Stimulated activated naive CD8-positive, alpha-beta T cell treated with anti-CD3 and anti-CD28 coated beads, Interleukin-15, Interleukin-2, amounts not matched to agents 100 ng/mL and 50 ng/mL, for 24 hours (primary cell): Measurements from ENCODE around the gene TENT5C.

ENCODE experiments used
- H3K27ac Mint-ChIP-seq: one replicate; pipeline ENCODE4 v1.8.0; 2021; ENCODE audit warnings: mild to moderate bottlenecking, mixed read lengths
- H3K27me3 Mint-ChIP-seq: one replicate; pipeline ENCODE4 v1.8.0; 2021; ENCODE audit warnings: mixed read lengths
- H3K36me3 Mint-ChIP-seq: one replicate; pipeline ENCODE4 v1.8.0; 2021; ENCODE audit warnings: low read depth, mixed read lengths
- H3K4me1 Mint-ChIP-seq: one replicate; pipeline ENCODE4 v1.8.0; 2021; ENCODE audit warnings: low read depth, mixed read lengths
- H3K4me3 Mint-ChIP-seq: one replicate; pipeline ENCODE4 v1.8.0; 2021; ENCODE audit warnings: mild to moderate bottlenecking, mixed read lengths
- H3K9me3 Mint-ChIP-seq: one replicate; pipeline ENCODE4 v1.8.0; 2021; ENCODE audit warnings: mixed read lengths

TENT5C gene

DNA sequence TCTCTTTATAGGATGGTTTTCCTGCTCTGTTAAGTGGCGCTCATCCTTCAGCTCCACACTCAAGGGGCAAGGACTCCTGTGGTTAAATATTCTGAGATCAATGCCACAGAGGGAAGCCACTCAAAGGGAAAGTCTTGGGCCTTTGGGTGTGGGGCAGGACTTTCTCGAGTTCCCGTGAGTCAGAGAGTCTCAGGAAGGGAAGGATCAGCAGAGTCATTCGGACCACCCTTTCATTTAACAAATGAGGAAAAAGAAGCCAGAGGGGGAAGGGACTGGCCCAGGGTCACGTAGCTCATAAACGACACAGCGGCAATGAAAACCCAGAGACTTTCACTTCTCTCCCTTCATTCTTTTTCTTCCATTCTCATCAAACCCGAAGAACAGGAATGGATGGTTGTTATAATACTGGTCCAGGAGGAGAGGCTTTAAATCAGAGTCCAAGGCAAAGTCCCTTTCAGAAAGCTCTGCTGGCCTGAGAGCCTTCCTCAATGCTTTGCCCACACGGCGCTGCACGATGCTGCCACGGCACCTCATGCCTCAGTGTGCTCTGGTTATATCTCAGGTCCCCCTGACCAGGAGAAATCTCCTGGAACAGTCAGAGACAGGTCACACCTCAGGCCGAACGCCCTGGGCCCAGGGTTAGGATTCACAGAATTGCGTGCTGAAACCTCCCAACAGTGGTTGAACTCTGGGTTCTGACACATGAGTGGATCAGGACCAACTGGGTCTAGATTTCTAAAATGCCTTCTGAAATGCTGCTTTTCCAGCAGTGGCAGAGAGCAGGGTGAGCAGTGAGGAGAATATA lies 65.3 kb downstream of the TENT5C start:
- no peak overlapping the region for H3K27ac Mint-ChIP-seq
- H3K4me1 Mint-ChIP-seq = peaks cover 37% of the 10 kb centered on the region
- H3K27me3 Mint-ChIP-seq = peaks cover 16% of the 10 kb centered on the region
- no peaks in the 10 kb centered on the region for H3K9me3 Mint-ChIP-seq
- no peaks in the 10 kb centered on the region for H3K36me3 Mint-ChIP-seq
- H3K4me3 Mint-ChIP-seq = no peak overlapping the region

DNA sequence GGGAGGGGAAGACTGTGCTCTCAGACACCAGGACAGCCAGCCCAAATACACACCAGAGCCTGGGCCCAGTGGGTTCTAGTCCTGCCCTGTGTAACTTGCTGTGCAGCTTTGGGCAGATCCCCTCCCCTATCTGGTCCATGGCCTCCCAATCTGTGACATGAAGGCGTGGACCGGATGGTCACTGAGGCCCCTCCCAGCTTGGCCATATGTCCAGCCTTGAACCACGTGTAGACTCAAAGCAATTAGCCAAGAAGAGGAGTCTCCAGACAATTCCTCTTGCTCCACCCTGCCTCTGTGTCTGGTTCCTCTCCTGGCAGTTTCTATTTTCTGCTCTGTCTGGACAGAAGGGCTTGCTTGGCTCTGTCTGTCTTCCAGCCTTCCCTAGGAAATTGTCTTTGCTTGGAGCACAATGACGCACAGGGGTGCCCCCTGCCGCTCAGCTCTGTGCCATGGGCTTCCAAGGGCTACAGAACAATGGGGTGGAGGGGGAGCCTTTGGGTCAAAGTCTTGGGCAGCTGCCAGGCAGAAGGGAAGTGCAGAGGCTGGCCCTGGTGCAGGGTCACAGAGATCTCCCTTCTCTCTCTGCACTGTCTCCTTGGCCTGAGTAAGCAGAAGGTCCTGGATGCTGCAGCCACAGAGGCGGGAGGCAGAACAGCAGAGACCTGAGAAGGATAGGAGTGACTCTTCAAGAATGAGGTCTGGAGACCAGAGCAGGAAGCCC lies 66.1 kb downstream of the TENT5C start:
- peaks cover 14% of the 10 kb centered on the region for H3K27me3 Mint-ChIP-seq
- no peak overlapping the region for H3K27ac Mint-ChIP-seq
- peaks cover 33% of the 10 kb centered on the region for H3K4me1 Mint-ChIP-seq
- H3K4me3 Mint-ChIP-seq = no peak overlapping the region
- H3K9me3 Mint-ChIP-seq = no peaks in the 10 kb centered on the region
- H3K36me3 Mint-ChIP-seq = no peaks in the 10 kb centered on the region

DNA sequence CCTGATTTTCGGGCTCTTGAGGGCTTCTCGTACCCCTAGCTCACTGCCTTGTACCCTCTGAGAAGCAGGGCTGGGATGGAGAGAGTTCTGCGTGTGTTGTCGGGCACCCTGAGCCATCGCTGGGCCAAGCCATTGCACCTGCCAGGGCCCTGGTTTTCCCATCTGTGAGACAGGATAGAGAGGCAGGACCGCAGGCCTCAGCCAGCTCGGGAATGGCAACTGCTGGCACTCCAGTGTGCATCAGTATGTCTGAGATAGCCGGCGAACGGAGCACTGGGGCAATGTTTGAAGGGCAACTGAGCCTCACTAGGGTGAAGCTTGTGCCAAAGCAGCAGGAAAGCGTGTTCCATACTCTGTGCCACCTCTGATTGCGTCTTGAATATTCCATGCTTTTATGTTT lies 66.9 kb downstream of the TENT5C start:
- Mint-ChIP-seq H3K4me3 (no peak overlapping the region), H3K4me1 (peaks cover 28% of the 10 kb centered on the region), H3K36me3 (no peaks in the 10 kb centered on the region), H3K9me3 (no peaks in the 10 kb centered on the region), H3K27me3 (peaks cover 12% of the 10 kb centered on the region), H3K27ac (no peak overlapping the region)

DNA sequence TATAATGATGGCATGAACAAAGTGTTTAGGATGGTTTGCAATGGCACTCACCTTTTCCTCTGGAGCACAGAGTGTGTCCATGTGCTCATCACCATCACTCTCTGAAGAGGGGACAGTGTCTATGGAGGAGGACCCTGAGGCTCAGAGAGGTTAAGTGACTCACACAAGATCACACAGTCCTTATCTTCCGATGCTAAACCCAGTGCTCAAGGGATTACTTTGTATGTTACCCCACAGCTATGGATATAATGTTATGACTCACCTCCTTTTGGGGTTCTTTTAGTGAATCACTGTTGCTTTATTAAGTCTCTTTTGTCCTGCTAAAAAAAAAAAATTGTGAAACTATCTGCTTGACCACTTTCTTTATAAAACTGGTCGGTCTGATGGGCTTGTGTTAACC lies 67.6 kb downstream of the TENT5C start:
- H3K9me3 Mint-ChIP-seq = no peaks in the 10 kb centered on the region
- no peaks in the 10 kb centered on the region for H3K36me3 Mint-ChIP-seq
- peaks cover 12% of the 10 kb centered on the region for H3K27me3 Mint-ChIP-seq
- H3K4me1 Mint-ChIP-seq = peaks cover 25% of the 10 kb centered on the region
- no peak overlapping the region for H3K4me3 Mint-ChIP-seq
- no peak overlapping the region for H3K27ac Mint-ChIP-seq

DNA sequence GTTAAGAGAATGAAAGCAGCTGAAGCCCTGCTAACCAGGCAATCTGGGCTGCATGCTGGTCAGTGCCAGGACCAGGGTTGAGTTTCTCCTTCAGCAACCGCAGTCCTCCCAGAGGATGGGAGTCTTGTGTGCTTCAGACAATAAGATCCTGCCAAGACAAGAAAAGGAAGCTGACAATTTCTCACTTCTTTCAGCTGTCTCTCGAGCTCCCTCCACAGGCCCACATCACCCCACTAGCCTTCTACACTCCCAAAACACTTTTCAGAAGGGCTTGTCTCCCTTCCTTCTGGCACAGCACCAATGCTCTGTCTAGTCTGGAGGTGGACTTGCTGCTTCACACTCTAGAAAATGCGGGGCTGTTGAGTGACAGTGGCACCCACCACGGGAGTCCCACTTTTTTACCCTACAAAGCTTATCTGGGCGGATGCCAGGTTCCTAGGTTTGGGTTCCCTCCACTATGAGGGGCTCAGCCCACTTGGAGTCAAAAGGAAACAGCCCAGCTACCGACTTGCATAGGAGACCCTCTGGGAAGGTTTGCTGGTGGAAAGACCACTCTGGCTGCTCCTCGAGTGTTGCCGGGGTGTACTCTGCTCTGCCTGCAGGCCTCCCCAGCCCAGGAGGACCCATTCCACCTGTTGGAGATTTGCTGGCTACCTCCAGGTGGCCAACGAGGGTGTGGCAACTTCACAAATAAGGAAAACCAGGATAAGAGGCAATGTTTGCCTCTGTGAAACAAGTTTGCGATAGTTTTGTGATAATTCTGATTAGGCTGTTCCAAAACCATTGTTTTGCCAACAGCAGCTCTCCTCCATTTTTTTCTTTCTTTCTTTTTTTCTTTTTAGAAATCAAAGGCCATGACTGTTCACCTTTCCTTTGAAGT lies 68.9 kb downstream of the TENT5C start:
- Mint-ChIP-seq H3K27ac (no peak overlapping the region), H3K4me3 (no peak overlapping the region)

DNA sequence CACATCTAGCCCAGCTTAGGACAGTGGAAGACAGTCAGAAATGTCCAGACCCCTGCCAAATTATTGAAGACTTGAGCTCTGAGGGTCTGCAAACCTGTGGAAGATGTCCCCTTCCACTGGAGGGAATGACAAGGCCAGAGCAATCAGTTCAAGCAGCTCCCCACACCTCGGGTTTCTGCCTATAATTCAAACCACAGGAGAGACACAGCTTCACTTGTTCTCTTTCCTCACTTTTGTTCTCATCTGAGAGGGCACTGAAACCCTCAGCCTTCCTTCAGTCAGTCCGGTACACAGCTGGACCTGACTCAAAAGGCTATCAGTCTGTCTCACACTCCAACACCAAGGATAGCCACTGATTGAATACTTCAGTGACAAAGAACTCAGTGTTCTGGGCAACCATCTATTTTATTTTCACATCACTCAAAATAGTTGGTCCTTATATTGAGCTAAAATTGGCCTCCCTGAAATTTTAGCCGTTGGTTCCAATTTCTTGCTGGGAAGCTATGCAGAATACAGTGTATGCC lies 70.1 kb downstream of the TENT5C start:
- Mint-ChIP-seq H3K36me3 (no peaks in the 10 kb centered on the region), H3K9me3 (no peaks in the 10 kb centered on the region), H3K4me3 (no peak overlapping the region), H3K27ac (no peak overlapping the region), H3K4me1 (peaks cover 19% of the 10 kb centered on the region), H3K27me3 (peaks cover 7% of the 10 kb centered on the region)

More for the DNA sequence above, 68.9 kb downstream of the TENT5C start:
- no peaks in the 10 kb centered on the region for H3K9me3 Mint-ChIP-seq
- H3K4me1 Mint-ChIP-seq = peaks cover 25% of the 10 kb centered on the region
- H3K27me3 Mint-ChIP-seq = peaks cover 12% of the 10 kb centered on the region
- no peaks in the 10 kb centered on the region for H3K36me3 Mint-ChIP-seq

DNA sequence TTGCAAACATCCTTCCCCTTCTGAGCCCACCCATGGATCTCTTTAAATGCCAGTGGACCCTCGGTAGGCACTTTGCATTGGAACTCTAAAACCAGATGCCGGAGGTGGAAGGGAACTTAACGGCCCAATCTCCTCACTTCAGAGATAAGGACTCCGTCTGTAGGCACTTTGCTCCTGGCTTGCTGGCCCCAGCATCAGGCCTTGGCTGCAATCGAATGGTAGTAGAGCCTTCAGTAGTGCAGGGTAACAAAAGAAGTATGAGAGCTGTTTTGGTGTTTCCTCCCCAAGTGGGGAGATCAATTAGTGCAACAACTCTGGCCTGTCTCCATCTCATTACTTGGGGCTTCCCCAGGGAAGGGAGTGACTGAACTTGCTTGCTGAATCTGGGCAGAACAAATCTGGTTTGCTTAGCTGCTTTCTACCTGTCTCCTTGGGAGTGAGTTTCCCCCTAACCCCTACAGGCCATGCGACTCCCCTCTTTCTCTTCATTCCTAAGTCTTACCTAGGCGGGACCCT lies 70.8 kb downstream of the TENT5C start:
- Mint-ChIP-seq H3K4me1 (peaks cover 19% of the 10 kb centered on the region), H3K27ac (no peak overlapping the region), H3K4me3 (no peak overlapping the region), H3K9me3 (no peaks in the 10 kb centered on the region), H3K36me3 (no peaks in the 10 kb centered on the region), H3K27me3 (peaks cover 7% of the 10 kb centered on the region)
